ENCODE results near the gene SYT2.
"Not testable (repeated sequence)": the region's sequence is repeated elsewhere in the genome, so short reads cannot be mapped to it uniquely, and the experiment has no call there.

SYT2 gene

DNA sequence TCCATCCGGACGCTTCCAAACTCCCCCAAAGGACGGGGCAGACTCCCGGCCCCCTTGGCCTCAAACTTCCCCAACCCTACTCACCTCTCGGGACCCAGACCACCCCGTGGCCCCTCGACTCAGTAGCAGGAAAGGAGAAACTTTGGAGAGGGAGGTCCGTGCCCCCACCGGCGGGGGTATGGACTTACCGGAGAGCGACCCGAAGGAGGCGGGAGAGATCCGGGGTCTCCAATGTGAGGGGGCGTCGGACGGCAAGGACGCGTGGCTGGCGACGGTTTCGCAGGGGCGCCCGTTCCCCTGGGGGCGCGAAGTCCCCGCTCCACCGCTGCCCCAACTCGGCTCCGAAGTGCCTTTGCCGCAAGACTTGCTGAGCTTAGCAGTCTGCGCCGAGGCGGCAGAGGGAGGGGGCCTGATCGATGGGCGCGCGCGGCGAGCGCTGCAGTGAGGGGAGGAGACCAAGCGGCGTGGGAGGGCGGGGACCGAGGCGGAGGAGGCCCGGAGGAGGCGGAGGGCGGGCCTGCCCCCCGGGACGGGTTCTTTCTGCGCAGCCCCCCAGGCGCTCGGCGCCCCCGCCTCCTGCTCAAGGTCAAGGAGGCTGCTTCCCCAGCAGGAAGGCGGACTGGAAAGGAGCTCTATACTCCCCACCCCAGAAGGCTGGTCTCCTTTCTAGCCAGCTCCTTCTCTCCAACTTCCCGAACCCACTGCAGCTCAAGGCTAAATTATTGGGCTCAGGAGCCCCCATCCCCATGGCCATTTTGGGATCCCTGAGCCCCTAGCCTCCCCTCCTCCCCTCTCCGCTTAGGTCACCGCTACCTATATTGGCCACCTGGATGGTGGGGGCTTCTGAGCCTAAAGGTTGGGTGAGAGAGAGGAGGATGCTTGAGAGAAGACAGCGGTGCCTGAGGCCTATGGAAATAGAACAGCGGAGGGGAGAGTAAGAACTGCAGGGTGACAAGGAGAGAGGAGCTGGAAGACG lies at the start of gene SYT2:
SYT2 (minus strand) TSS at position 385 of the 976 bp plus-strand sequence. CDS start 104,682 bp downstream, outside the sequence.
- no peaks in the 10 kb centered on the region for H3K36me3 ChIP-seq (ENCODE audit: control insufficient read depth, insufficient read depth, low read length)
- H3K27me3 ChIP-seq (ENCODE audit: control insufficient read depth, insufficient read depth, low read length): peaks cover 3% of the 10 kb centered on the region; the same call in 1 of the 2 replicates
- H3K27ac ChIP-seq (ENCODE audit: low read length): no peak within 1 kb of the TSS
- no peaks in the 10 kb centered on the region for H3K9me3 ChIP-seq (ENCODE audit: control insufficient read depth, insufficient read depth, low read length)
- no peak for DNase-seq (ENCODE audit: low read depth, low spot score)
- H3K4me3 ChIP-seq (ENCODE audit: low read length): peak within 1 kb of the TSS; percentile 55; the same call in 1 of the 2 replicates
- no CpG with 5 or more reads among the region's 64 CpGs for WGBS (ENCODE audit: insufficient coverage, insufficient read length)
- peaks cover 14% of the 10 kb centered on the region for H3K4me1 ChIP-seq (ENCODE audit: control insufficient read depth, insufficient read depth, low read length)

- Histone ChIP-seq H3K27ac (ENCODE audit: low read length) (no peak overlapping the region), H3K4me3 (ENCODE audit: low read length) (no peak overlapping the region), H3K36me3 (ENCODE audit: control insufficient read depth, insufficient read depth, low read length) (peaks cover 28% of the 10 kb centered on the region; the same call in 1 of the 2 replicates), H3K4me1 (ENCODE audit: control insufficient read depth, insufficient read depth, low read length) (no peaks in the 10 kb centered on the region), H3K9me3 (ENCODE audit: control insufficient read depth, insufficient read depth, low read length) (no peaks in the 10 kb centered on the region), H3K27me3 (ENCODE audit: control insufficient read depth, insufficient read depth, low read length) (no peaks in the 10 kb centered on the region)
- no peak for DNase-seq (ENCODE audit: low read depth, low spot score)
- WGBS (ENCODE audit: insufficient coverage, insufficient read length): no CpG with 5 or more reads among the region's 2 CpGs
Measured at GRCh38 chr1:202756391-202756790, 46.1 kb upstream of the SYT2 start.

DNA sequence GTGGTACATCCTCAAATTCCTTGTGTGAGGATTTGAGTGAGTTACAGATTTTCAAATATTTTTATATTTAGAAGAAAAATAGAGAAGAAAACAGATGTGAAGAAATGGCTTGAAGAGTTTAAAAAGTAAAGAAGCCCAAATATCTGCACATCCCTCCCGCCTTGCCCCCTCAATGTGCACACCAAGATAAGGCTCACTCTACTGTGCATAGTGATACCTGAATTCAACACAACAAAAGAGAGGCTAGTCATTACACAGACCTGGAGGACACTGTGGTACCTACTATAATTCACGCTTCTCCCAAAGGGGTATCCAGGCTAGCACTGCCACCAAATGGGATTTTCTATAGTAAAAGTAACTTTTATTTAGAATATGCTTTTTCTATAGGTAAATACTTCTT lies 44.0 kb upstream of the SYT2 start:
- H3K36me3 ChIP-seq (ENCODE audit: control insufficient read depth, insufficient read depth, low read length): peaks cover 32% of the 10 kb centered on the region; the same call in 1 of the 2 replicates
- WGBS (ENCODE audit: insufficient coverage, insufficient read length): no CpG with 5 or more reads among the region's 2 CpGs

DNA sequence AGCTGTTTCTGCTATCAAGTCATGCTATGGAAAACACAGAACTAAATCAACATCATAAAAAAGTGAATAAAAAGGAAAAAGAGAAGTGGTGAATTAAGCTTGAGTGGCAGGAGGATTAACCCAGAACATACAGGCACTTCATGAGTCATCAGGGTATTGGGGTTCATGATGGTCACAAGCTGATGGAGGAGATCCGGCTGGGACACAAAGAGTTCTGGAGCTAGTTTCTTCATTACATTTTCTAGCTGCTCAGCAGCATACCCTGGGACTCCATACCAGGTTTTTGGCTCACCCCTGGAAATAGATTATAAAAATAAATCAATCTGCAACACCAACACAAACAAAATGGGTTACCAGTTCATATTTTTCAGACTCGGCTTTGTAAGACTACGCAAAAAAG lies 42.5 kb upstream of the SYT2 start:
- H3K9me3 ChIP-seq (ENCODE audit: control insufficient read depth, insufficient read depth, low read length): no peaks in the 10 kb centered on the region
- WGBS (ENCODE audit: insufficient coverage, insufficient read length): no CpG with 5 or more reads among the region's 3 CpGs

More for the DNA sequence above, 44.0 kb upstream of the SYT2 start:
- Histone ChIP-seq H3K4me3 (ENCODE audit: low read length) (no peak overlapping the region), H3K27ac (ENCODE audit: low read length) (no peak overlapping the region), H3K4me1 (ENCODE audit: control insufficient read depth, insufficient read depth, low read length) (no peaks in the 10 kb centered on the region), H3K9me3 (ENCODE audit: control insufficient read depth, insufficient read depth, low read length) (no peaks in the 10 kb centered on the region), H3K27me3 (ENCODE audit: control insufficient read depth, insufficient read depth, low read length) (no peaks in the 10 kb centered on the region)
- DNase-seq (ENCODE audit: low read depth, low spot score): no peak

GRCh38 chr1:202750761-202751160 lies 40.5 kb upstream of the SYT2 start:
- Histone ChIP-seq H3K4me3 (ENCODE audit: low read length) (no peak overlapping the region), H3K36me3 (ENCODE audit: control insufficient read depth, insufficient read depth, low read length) (peaks cover 31% of the 10 kb centered on the region; the same call in 1 of the 2 replicates), H3K27ac (ENCODE audit: low read length) (no peak overlapping the region), H3K9me3 (ENCODE audit: control insufficient read depth, insufficient read depth, low read length) (no peaks in the 10 kb centered on the region), H3K4me1 (ENCODE audit: control insufficient read depth, insufficient read depth, low read length) (no peaks in the 10 kb centered on the region), H3K27me3 (ENCODE audit: control insufficient read depth, insufficient read depth, low read length) (no peaks in the 10 kb centered on the region)
- WGBS (ENCODE audit: insufficient coverage, insufficient read length): no CpG with 5 or more reads among the region's 1 CpG
- DNase-seq (ENCODE audit: low read depth, low spot score): no peak

More for the DNA sequence above, 42.5 kb upstream of the SYT2 start:
- Histone ChIP-seq H3K4me1 (ENCODE audit: control insufficient read depth, insufficient read depth, low read length) (no peaks in the 10 kb centered on the region), H3K36me3 (ENCODE audit: control insufficient read depth, insufficient read depth, low read length) (peaks cover 35% of the 10 kb centered on the region; the same call in 1 of the 2 replicates), H3K4me3 (ENCODE audit: low read length) (no peak overlapping the region), H3K27ac (ENCODE audit: low read length) (no peak overlapping the region), H3K27me3 (ENCODE audit: control insufficient read depth, insufficient read depth, low read length) (no peaks in the 10 kb centered on the region)
- DNase-seq (ENCODE audit: low read depth, low spot score): no peak

DNA sequence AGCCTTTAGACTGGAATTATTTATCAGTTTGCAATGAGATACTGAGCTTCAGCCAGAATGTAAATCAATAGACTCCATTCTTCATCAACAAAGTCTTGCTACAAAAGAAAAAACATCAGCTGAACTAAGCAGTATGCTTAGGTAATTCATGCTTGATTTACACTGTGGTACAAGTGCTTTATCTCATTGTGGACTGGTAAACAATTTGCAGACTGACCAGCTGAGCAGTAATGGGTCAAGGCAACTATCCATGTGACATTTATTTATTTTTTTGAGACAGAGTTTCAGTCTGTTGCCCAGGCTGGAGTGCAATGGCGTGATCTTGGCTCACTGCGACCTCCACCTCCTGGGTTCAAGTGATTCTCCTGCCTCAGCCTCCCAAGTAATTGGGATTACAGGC lies 39.8 kb upstream of the SYT2 start:
- no peaks in the 10 kb centered on the region for H3K9me3 ChIP-seq (ENCODE audit: control insufficient read depth, insufficient read depth, low read length)
- no peaks in the 10 kb centered on the region for H3K27me3 ChIP-seq (ENCODE audit: control insufficient read depth, insufficient read depth, low read length)
- no peak overlapping the region for H3K27ac ChIP-seq (ENCODE audit: low read length)
- peaks cover 32% of the 10 kb centered on the region; the same call in 1 of the 2 replicates for H3K36me3 ChIP-seq (ENCODE audit: control insufficient read depth, insufficient read depth, low read length)
- H3K4me3 ChIP-seq (ENCODE audit: low read length): no peak overlapping the region
- H3K4me1 ChIP-seq (ENCODE audit: control insufficient read depth, insufficient read depth, low read length): no peaks in the 10 kb centered on the region
- no peak for DNase-seq (ENCODE audit: low read depth, low spot score)
- WGBS (ENCODE audit: insufficient coverage, insufficient read length): no CpG with 5 or more reads among the region's 2 CpGs

DNA sequence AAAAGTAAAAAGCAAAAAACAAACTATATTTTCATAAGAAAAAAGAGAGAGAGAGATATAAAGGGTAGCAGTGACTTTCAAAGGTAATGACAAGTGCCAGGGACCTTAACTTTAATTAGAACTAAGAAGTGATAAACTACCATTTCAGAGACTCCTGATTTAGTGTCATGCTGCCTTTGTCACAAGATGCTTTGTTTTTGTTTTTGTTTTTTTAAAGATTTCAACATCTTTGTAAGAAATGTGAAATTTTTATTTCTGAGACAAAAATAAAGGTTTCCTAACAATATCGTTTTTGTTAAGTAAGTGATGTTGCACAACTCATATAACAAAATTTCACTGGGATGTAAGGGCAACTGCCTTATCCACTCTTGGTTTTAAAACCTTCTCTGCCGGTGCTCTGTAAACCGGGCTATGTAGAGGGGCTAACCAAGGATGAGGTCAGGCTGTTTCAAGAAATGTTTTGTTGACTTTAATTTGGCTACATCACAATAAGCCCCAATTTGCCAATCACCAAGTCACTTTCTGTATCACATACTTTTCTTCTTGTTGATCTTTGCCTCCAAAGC lies 35.2 kb upstream of the SYT2 start:
- no peaks in the 10 kb centered on the region; the same call in 1 of the 2 replicates for H3K27me3 ChIP-seq (ENCODE audit: control insufficient read depth, insufficient read depth, low read length)
- H3K4me3 ChIP-seq (ENCODE audit: low read length): no peak overlapping the region
- H3K4me1 ChIP-seq (ENCODE audit: control insufficient read depth, insufficient read depth, low read length): no peaks in the 10 kb centered on the region
- peaks cover 44% of the 10 kb centered on the region for H3K36me3 ChIP-seq (ENCODE audit: control insufficient read depth, insufficient read depth, low read length)
- DNase-seq (ENCODE audit: low read depth, low spot score): no peak
- H3K9me3 ChIP-seq (ENCODE audit: control insufficient read depth, insufficient read depth, low read length): no peaks in the 10 kb centered on the region
- no CpG with 5 or more reads among the region's 3 CpGs for WGBS (ENCODE audit: insufficient coverage, insufficient read length)
- no peak overlapping the region for H3K27ac ChIP-seq (ENCODE audit: low read length)

DNA sequence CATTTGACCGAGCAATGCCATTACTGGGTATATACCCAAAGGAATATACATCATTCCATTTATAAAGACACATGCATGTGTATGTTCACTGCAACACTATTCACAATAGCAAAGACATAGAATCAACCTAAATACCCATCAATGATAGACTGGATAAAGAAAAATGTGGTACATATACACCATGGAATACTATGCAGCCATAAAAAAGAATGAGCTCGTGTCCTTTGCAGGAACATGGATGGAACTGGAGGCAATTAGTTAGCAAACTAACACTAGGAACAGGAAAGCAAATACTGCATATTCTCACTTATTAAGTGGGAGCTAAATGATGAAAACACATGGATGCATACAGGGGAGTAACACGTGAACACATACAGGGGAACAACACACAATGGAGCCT lies 34.5 kb upstream of the SYT2 start:
- not testable (repeated sequence) for H3K27me3 ChIP-seq (ENCODE audit: control insufficient read depth, insufficient read depth, low read length); H3K4me1 ChIP-seq (ENCODE audit: control insufficient read depth, insufficient read depth, low read length); H3K27ac ChIP-seq (ENCODE audit: low read length); DNase-seq (ENCODE audit: low read depth, low spot score); H3K4me3 ChIP-seq (ENCODE audit: low read length); H3K9me3 ChIP-seq (ENCODE audit: control insufficient read depth, insufficient read depth, low read length)
- H3K36me3 ChIP-seq (ENCODE audit: control insufficient read depth, insufficient read depth, low read length): peaks cover 41% of the 10 kb centered on the region
- no CpG with 5 or more reads among the region's 3 CpGs for WGBS (ENCODE audit: insufficient coverage, insufficient read length)

GRCh38 chr1:202742496-202742895 lies 32.2 kb upstream of the SYT2 start:
- WGBS (ENCODE audit: insufficient coverage, insufficient read length): no CpG with 5 or more reads among the region's 6 CpGs
- Histone ChIP-seq H3K4me3 (ENCODE audit: low read length) (no peak overlapping the region), H3K27me3 (ENCODE audit: control insufficient read depth, insufficient read depth, low read length) (no peaks in the 10 kb centered on the region; the same call in 1 of the 2 replicates), H3K36me3 (ENCODE audit: control insufficient read depth, insufficient read depth, low read length) (peaks cover 35% of the 10 kb centered on the region), H3K4me1 (ENCODE audit: control insufficient read depth, insufficient read depth, low read length) (no peaks in the 10 kb centered on the region), H3K27ac (ENCODE audit: low read length) (no peak overlapping the region), H3K9me3 (ENCODE audit: control insufficient read depth, insufficient read depth, low read length) (no peaks in the 10 kb centered on the region)
- no peak for DNase-seq (ENCODE audit: low read depth, low spot score)

- Histone ChIP-seq H3K27ac (ENCODE audit: low read length) (no peak overlapping the region), H3K27me3 (ENCODE audit: control insufficient read depth, insufficient read depth, low read length) (no peaks in the 10 kb centered on the region), H3K4me1 (ENCODE audit: control insufficient read depth, insufficient read depth, low read length) (no peaks in the 10 kb centered on the region), H3K4me3 (ENCODE audit: low read length) (no peak overlapping the region), H3K36me3 (ENCODE audit: control insufficient read depth, insufficient read depth, low read length) (peaks cover 45% of the 10 kb centered on the region), H3K9me3 (ENCODE audit: control insufficient read depth, insufficient read depth, low read length) (no peaks in the 10 kb centered on the region)
- DNase-seq (ENCODE audit: low read depth, low spot score): no peak
- WGBS (ENCODE audit: insufficient coverage, insufficient read length): no CpG with 5 or more reads among the region's 10 CpGs
Measured at GRCh38 chr1:202733251-202733650, 23.0 kb upstream of the SYT2 start.
